MM.1S (cell line): ENCODE results near the gene SSTR4.

Experiments
- CTCF ChIP-seq: fragments of 300-600 bp; sonication (generic); IDR thresholded peaks from 2 replicates; pipeline ENCODE4 v1.5.1; 2016; ENCODE audit warnings: antibody characterized with exemption, low read length, mixed read lengths
- EZH2 ChIP-seq: fragments of 300-600 bp; sonication (generic); optimal IDR thresholded peaks from 2 replicates; pipeline ENCODE3; 2017; ENCODE audit warnings: low read depth, mild to moderate bottlenecking, antibody characterized with exemption, low read length, mixed read lengths

- TF ChIP-seq CTCF (no peak), EZH2 (no peak)
Observed at GRCh38 chr20:23071996-23072395, 36.9 kb downstream of the SSTR4 start.
